Tibial nerve (tissue), 3 donors: ENCODE data around the gene LHX3.

Experiments used
- CTCF ChIP-seq, 5 experiments: fragments of 200-600 bp in 3 of 5; fragments of 450-650 bp in 2 of 5; sonication (generic) in 3 of 5; IDR thresholded peaks; one replicate each; pipeline ENCODE4 v1.5.1; 2016 to 2019; ENCODE audit warnings: antibody characterized with exemption in 5 of 5, mild to moderate bottlenecking in 3 of 5, moderate library complexity in 2 of 5
- POLR2A ChIP-seq, 2 donors: fragments of 450-650 bp; IDR thresholded peaks; one replicate each; pipeline ENCODE4 v1.6.1; 2017; ENCODE audit warnings: antibody characterized with exemption in 2 of 2, mild to moderate bottlenecking in 2 of 2, moderate library complexity in 2 of 2

- TF ChIP-seq CTCF (IDR thresholded peaks at IDR 0.05) (no peak), POLR2A (IDR thresholded peaks at IDR 0.05) (no peak)
Measured at GRCh38 chr9:136211006-136211405, 6.1 kb upstream of the LHX3 start.
